ENCODE measurements around the gene NXF1. TPM values are rescaled to one million over a fixed set of nuclear protein-coding genes. Genes with fewer than 3 reads are reported as not detected.

NXF1 gene
- polyA plus RNA-seq, 1 of the 3 experiments (the other 2 are of a cell fraction) = 59.7 TPM

- TF ChIP-seq RAD21 (IDR thresholded peaks at IDR 0.05; ENCODE audit: low read length) (no peak), ELF1 (IDR thresholded peaks at IDR 0.05) (no peak), YY1 (IDR thresholded peaks at IDR 0.05; ENCODE audit: low read depth) (no peak), TAF1 (IDR thresholded peaks at IDR 0.05; ENCODE audit: borderline replicate concordance, low read depth, low read length) (no peak)
- Histone ChIP-seq H3K79me2 (ENCODE audit: insufficient read depth) (no peaks in the 10 kb centered on the region), H3K36me3 (replicated peaks in 1 of 2; ENCODE audit: control insufficient read depth in 1 of 2, insufficient read depth in 2 of 2, low read length in 1 of 2) (peaks cover 0 to 12% of the 10 kb centered on the region in 2 experiments), H4K20me1 (ENCODE audit: insufficient read depth) (no peaks in the 10 kb centered on the region), H3K9ac (no peak overlapping the region), H3K4me2 (no peak overlapping the region), H3K9me3 (no peaks in the 10 kb centered on the region), H3K27ac (ENCODE audit: low read depth in 2 of 2, low read length in 1 of 2) (no peak overlapping the region), H3K9me2 (no peaks in the 10 kb centered on the region), H3K27me3 (ENCODE audit: insufficient read depth) (no peaks in the 10 kb centered on the region), H2AFZ (ENCODE audit: low read depth) (no peak overlapping the region), H3K4me1 (ENCODE audit: control insufficient read depth in 1 of 2, insufficient read depth in 2 of 2, low read depth in 1 of 2, low read length in 1 of 2) (no peaks in the 10 kb centered on the region; a peak in 1 of 4 replicates), H3F3A (replicated peaks; ENCODE audit: insufficient read depth) (peaks cover 25% of the 10 kb centered on the region), H3K4me3 (ENCODE audit: low read depth in 2 of 2, low read length in 1 of 2) (no peak overlapping the region)
- DNase-seq = no peak
- CTCF ChIA-PET = interaction anchor here (0.8 to 2.1 kb wide), 2 partner anchors 21 to 25 kb away, joined by 3 to 6 read pairs; partner anchors contain the start of gene TEX54
- 57% methylated on average over 2 of the region's 2 CpGs for WGBS (ENCODE audit: low lambda C conversion rate)
- POLR2A ChIA-PET = no interaction called here
These were observed 6.4 kb upstream of the NXF1 start for GRCh38 chr11:62811659-62812058.

DNA sequence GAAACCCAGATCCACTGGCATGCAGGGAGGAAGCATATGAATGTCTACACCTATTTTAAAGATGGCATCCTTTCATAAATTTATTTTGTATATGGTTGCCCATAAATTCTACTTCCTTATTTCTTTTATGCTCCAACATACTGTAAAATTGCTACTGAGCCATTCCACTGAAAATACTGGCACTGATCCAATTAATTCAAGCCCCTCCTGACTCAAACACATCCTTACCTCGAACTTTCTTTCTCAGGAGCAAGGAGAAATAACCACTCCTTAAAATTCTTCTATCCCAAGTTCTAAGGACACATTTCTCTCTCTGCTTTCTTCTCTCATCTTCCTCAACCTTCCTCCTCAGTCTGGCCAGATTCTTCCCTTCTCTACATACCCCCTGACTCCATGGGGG lies 5.5 kb upstream of the NXF1 start:
- Histone ChIP-seq H2AFZ (ENCODE audit: low read depth) (no peak overlapping the region), H3K79me2 (ENCODE audit: insufficient read depth) (no peaks in the 10 kb centered on the region), H3K27me3 (ENCODE audit: insufficient read depth) (no peaks in the 10 kb centered on the region), H3K4me1 (ENCODE audit: control insufficient read depth in 1 of 2, insufficient read depth in 2 of 2, low read depth in 1 of 2, low read length in 1 of 2) (peaks cover 0 to 4% of the 10 kb centered on the region in 2 experiments; a peak in 1 of 4 replicates), H3K4me3 (ENCODE audit: low read depth in 2 of 2, low read length in 1 of 2) (no peak overlapping the region), H3K9me3 (no peaks in the 10 kb centered on the region), H3K27ac (ENCODE audit: low read depth in 2 of 2, low read length in 1 of 2) (no peak overlapping the region), H4K20me1 (ENCODE audit: insufficient read depth) (no peaks in the 10 kb centered on the region), H3K9me2 (no peaks in the 10 kb centered on the region), H3K4me2 (no peak overlapping the region), H3K9ac (no peak overlapping the region), H3K36me3 (replicated peaks in 1 of 2; ENCODE audit: control insufficient read depth in 1 of 2, insufficient read depth in 2 of 2, low read length in 1 of 2) (peaks cover 0 to 3% of the 10 kb centered on the region in 2 experiments), H3F3A (replicated peaks; ENCODE audit: insufficient read depth) (peaks cover 22% of the 10 kb centered on the region)
- no peak for DNase-seq
- ChIA-PET POLR2A (interaction anchor here (0.6 kb wide), 1 partner anchor 21 kb away, joined by 3 read pairs; the partner anchor contains the start of gene STX5), CTCF (no interaction called here)
- 59% methylated on average over 1 of the region's 1 CpG for WGBS (ENCODE audit: low lambda C conversion rate)
- TF ChIP-seq, protein P1, sequence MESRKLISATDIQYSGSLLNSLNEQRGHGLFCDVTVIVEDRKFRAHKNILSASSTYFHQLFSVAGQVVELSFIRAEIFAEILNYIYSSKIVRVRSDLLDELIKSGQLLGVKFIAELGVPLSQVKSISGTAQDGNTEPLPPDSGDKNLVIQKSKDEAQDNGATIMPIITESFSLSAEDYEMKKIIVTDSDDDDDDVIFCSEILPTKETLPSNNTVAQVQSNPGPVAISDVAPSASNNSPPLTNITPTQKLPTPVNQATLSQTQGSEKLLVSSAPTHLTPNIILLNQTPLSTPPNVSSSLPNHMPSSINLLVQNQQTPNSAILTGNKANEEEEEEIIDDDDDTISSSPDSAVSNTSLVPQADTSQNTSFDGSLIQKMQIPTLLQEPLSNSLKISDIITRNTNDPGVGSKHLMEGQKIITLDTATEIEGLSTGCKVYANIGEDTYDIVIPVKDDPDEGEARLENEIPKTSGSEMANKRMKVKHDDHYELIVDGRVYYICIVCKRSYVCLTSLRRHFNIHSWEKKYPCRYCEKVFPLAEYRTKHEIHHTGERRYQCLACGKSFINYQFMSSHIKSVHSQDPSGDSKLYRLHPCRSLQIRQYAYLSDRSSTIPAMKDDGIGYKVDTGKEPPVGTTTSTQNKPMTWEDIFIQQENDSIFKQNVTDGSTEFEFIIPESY (IDR thresholded peaks at IDR 0.05; ENCODE audit: borderline replicate concordance, low read depth) = no peak
- TF ChIP-seq RCOR1 (IDR thresholded peaks at IDR 0.05; ENCODE audit: low read length) (no peak), TCF12 (IDR thresholded peaks at IDR 0.05) (no peak), MAX (IDR thresholded peaks at IDR 0.05; ENCODE audit: low read depth) (no peak), MXI1 (IDR thresholded peaks at IDR 0.05; ENCODE audit: low read depth, low read length) (no peak), USF2 (IDR thresholded peaks at IDR 0.05; ENCODE audit: borderline replicate concordance, low read depth, low read length) (no peak), NRF1 (IDR thresholded peaks at IDR 0.05; ENCODE audit: low read depth, low read length) (no peak), SMC3 (IDR thresholded peaks at IDR 0.05; ENCODE audit: low read depth, low read length) (no peak), NFIC (IDR thresholded peaks at IDR 0.05; ENCODE audit: borderline replicate concordance) (no peak), FOSL2 (IDR thresholded peaks at IDR 0.05; ENCODE audit: borderline replicate concordance, low read depth) (no peak), GABPA (IDR thresholded peaks at IDR 0.05; ENCODE audit: low read depth) (no peak), RAD21 (IDR thresholded peaks at IDR 0.05; ENCODE audit: low read length) (no peak), FOXM1 (IDR thresholded peaks at IDR 0.05; ENCODE audit: low read depth) (no peak), RFX5 (IDR thresholded peaks at IDR 0.05; ENCODE audit: low read length) (no peak), TEAD4 (IDR thresholded peaks at IDR 0.05; ENCODE audit: borderline replicate concordance, insufficient read depth) (no peak), JUND (IDR thresholded peaks at IDR 0.05) (no peak)
- TF ChIP-seq, protein P2, sequence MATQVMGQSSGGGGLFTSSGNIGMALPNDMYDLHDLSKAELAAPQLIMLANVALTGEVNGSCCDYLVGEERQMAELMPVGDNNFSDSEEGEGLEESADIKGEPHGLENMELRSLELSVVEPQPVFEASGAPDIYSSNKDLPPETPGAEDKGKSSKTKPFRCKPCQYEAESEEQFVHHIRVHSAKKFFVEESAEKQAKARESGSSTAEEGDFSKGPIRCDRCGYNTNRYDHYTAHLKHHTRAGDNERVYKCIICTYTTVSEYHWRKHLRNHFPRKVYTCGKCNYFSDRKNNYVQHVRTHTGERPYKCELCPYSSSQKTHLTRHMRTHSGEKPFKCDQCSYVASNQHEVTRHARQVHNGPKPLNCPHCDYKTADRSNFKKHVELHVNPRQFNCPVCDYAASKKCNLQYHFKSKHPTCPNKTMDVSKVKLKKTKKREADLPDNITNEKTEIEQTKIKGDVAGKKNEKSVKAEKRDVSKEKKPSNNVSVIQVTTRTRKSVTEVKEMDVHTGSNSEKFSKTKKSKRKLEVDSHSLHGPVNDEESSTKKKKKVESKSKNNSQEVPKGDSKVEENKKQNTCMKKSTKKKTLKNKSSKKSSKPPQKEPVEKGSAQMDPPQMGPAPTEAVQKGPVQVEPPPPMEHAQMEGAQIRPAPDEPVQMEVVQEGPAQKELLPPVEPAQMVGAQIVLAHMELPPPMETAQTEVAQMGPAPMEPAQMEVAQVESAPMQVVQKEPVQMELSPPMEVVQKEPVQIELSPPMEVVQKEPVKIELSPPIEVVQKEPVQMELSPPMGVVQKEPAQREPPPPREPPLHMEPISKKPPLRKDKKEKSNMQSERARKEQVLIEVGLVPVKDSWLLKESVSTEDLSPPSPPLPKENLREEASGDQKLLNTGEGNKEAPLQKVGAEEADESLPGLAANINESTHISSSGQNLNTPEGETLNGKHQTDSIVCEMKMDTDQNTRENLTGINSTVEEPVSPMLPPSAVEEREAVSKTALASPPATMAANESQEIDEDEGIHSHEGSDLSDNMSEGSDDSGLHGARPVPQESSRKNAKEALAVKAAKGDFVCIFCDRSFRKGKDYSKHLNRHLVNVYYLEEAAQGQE (IDR thresholded peaks at IDR 0.05; ENCODE audit: low read depth, low read length) = no peak
- TF ChIP-seq, protein P3, sequence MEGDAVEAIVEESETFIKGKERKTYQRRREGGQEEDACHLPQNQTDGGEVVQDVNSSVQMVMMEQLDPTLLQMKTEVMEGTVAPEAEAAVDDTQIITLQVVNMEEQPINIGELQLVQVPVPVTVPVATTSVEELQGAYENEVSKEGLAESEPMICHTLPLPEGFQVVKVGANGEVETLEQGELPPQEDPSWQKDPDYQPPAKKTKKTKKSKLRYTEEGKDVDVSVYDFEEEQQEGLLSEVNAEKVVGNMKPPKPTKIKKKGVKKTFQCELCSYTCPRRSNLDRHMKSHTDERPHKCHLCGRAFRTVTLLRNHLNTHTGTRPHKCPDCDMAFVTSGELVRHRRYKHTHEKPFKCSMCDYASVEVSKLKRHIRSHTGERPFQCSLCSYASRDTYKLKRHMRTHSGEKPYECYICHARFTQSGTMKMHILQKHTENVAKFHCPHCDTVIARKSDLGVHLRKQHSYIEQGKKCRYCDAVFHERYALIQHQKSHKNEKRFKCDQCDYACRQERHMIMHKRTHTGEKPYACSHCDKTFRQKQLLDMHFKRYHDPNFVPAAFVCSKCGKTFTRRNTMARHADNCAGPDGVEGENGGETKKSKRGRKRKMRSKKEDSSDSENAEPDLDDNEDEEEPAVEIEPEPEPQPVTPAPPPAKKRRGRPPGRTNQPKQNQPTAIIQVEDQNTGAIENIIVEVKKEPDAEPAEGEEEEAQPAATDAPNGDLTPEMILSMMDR (IDR thresholded peaks at IDR 0.05) = no peak

Measured in SK-N-SH (cell line).